GM18873 (cell line): ENCODE data around the gene GAS2L3.

Experiments used
- ATAC-seq: cut with Tn5 transposase; IDR thresholded peaks from one replicate; pipeline ENCODE4 v1.9.1; 2021; ENCODE audit warnings: mild to moderate bottlenecking, moderate library complexity, moderate number of reproducible peaks; ENCODE audit not compliant: unreplicated experiment, low FRiP score

Gene GAS2L3

DNA sequence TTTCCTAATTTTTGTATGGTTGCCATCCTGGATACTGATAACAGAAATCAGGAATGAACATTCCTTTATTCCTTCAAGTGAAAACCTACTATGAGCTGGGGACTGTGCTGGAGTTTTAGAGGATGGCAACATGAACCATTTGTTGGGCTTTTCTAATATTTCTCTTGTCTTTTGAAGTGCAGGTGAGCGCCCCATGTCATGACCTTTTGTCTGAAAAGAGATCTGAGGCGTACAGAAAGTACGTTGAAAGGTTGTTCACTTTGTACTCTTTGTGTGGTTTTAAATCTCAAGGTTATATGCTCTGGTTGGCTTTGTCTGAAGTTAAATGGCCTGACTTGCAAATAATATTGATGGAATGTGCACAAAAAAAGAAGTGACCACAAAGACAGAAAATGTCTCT, 79.0 kb downstream of the GAS2L3 start:
- no peak for ATAC-seq

- no peak for ATAC-seq
These were observed 82.7 kb downstream of the GAS2L3 start for GRCh38 chr12:100656141-100656540.

DNA sequence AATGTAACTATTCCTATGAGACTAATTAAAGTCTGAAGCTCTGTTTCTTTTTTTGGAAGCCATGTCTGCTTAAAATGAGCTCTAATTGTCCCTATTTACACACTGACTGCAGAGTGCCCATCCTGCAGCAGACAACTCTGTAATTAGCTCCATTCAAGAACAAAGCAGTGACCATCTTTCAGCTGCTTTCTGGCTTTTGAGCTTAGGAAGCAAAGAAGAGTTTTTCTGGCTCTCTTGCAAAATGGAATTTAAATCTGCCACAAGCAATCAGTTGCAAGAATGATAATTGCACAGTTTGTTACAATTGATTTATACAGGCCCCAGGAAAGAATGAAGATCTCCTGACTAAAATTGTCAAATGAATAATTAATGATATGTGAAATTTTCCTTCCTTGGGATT, 83.4 kb downstream of the GAS2L3 start:
- ATAC-seq, result no peak

DNA sequence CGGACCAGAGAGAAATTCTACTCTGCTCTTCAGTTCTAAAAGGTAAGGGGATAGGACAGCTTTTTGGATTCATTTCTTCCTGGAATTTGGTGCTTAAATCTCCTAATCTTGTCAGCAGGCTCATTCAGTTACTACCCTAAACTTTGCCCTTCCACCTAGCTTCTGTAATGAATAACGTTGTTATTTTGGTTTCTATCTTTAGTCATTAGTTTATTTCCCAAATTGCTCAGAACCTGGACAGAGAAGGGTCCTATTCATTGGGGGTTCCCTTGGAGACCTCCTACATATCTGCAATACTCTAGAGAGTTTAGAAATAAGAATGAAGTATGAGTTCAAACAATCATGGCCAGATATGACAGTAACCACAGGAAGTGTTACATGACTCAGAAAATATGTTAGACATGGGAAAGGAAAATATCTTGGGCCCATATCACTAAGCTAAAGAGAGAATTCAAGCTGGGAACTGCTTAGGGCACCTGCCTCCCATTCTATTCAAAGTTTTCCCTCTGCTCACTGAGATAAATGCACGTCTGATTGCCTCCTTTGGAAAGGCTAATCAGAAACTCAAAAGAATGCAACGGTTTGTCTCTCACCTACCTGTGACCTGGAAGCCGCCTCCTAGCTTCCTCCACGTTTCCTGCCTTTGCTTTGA, 87.9 kb downstream of the GAS2L3 start:
- ATAC-seq, result no peak

DNA sequence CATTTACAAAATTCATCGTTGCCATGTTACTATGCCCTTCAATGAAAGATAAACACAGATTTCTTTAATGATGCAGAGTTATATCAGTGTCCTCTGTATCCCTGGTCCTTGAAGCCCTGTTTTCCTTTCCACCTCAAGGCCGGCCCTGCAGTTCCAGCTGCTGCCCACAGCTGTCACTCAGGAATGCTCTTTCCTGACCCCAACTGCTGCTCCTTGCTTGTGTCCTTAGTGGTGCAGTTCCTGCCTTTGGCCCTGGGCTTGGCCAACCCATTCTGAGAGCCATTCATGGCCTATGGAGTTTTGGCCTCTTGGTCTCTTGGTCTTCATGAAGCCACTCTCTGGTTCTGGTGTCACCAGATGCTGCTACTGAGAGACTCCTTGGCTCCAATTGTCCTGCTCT, 93.1 kb downstream of the GAS2L3 start:
- ATAC-seq, result no peak

DNA sequence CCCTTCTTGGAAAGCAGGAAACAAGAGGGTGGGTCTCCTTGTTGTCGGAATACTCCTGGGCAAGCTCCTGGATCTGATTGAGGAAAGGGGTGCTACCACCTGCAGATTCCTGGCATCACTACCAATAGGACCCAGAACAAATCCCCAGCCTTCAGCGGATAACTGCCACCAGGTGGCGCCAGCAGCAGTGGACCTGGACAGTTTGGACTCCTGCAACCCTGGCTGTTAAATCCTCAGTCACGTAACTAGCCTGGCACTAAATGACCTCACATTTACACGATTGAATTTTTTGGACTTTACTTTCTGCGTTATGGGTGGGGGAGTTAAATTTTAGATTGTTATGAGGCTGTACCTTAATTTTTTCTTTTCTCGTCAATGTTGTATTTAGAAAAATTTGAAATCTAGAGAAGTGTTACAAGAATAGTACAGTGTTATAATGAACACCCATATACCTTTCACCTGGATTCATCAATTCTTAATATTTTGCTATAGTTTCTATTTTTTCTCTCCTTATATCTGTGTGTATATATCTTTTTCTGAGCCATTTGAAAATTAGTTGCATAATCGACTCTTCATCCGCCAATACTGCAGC, 95.6 kb downstream of the GAS2L3 start:
- peak; percentile 68 for ATAC-seq

- no peak for ATAC-seq
These were observed 96.4 kb downstream of the GAS2L3 start for GRCh38 chr12:100669922-100670321.

DNA sequence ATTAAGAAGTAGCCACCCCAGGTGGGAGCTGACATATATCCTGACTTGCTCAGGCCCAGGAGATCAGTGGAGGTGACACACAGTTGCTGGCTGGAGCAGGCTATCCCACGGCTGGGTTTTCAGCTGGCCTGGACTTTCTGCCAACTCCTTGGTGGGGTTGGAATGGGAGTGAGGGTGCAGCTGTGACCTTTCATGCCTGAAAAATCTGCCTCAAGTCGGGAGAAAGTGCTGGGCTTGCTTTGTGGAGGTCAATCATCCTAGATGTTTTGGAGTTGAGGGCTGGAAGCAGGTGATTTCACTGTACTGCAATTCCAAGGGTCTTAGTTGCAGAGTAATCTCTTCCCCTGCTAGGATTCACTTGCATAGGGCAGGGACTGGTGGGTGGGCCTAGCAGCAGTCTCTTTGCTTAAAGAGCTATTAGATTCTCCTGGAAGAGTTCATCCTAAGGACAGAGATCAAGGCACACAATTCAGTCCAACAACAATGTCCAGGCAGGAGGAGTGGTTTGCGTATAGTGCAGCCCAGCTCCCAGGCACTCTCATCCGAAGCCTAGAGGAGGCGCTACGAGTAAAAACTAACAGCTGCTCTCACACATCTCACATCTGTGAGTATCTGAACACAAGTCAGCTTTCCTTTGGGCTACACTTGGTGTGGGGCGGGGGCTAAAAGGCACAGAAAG, 98.1 kb downstream of the GAS2L3 start:
- no peak for ATAC-seq

GRCh38 chr12:100672075-100672592, 98.7 kb downstream of the GAS2L3 start:
- ATAC-seq, result no peak

GRCh38 chr12:100674036-100674888, 100.8 kb downstream of the GAS2L3 start:
- ATAC-seq, result no peak
